Lower lobe of right lung (tissue), 2 donors: Measurements from ENCODE around the gene MAP3K13. TPM values are rescaled to one million over a fixed set of nuclear protein-coding genes. Genes with fewer than 3 reads are reported as not detected.

Experiments
- ATAC-seq, 2 donors: fragments of 200-7000 bp; cut with Tn5 transposase; one replicate each; pipeline ENCODE4 v1.9.1; 2020 to 2022; ENCODE audit warnings: mild to moderate bottlenecking in 2 of 2, moderate library complexity in 2 of 2
- DNase-seq: peaks from one replicate; pipeline ENCODE4 v3.0.0-alpha.2; 2020
- H3K27ac ChIP-seq: fragments of 200-600 bp; one replicate; pipeline ENCODE4 v1.8.0; 2022
- H3K27me3 ChIP-seq: fragments of 200-600 bp; one replicate; pipeline ENCODE4 v1.8.0; 2022; ENCODE audit warnings: low read depth
- H3K36me3 ChIP-seq: fragments of 200-600 bp; one replicate; pipeline ENCODE4 v1.8.0; 2022; ENCODE audit warnings: mild to moderate bottlenecking
- H3K4me1 ChIP-seq: fragments of 200-600 bp; one replicate; pipeline ENCODE4 v1.8.0; 2022
- H3K4me3 ChIP-seq: fragments of 200-600 bp; one replicate; pipeline ENCODE4 v1.8.0; 2022; ENCODE audit warnings: mild to moderate bottlenecking
- H3K9me3 ChIP-seq: fragments of 200-600 bp; one replicate; pipeline ENCODE4 v1.8.0; 2022
- CTCF ChIP-seq: fragments of 200-600 bp; IDR thresholded peaks from one replicate; pipeline ENCODE4 v1.8.0; 2022; ENCODE audit warnings: antibody characterized with exemption, mild to moderate bottlenecking
- intact Hi-C: fragments of 100-400 bp; cut with DNase I; formaldehyde crosslinking; loops from one replicate; pipeline ENCODE4 v1.11.0; 2022
- total RNA-seq: library from RNA; stranded (reverse); fragmentation: NEBNext Ultra II Directional; extraction: Animal tissue kit (Norgen Biotek cat#: 25700); gene quantifications from one replicate; pipeline ENCODE4 v1.2.1, GENCODE V29; 2021
- donor health status: DM: no; HTN: yes; CAD: no; lungs with severe emphysema.

MAP3K13 gene
- total RNA-seq, 1 donor from 2014 or later = 35.4 TPM

DNA sequence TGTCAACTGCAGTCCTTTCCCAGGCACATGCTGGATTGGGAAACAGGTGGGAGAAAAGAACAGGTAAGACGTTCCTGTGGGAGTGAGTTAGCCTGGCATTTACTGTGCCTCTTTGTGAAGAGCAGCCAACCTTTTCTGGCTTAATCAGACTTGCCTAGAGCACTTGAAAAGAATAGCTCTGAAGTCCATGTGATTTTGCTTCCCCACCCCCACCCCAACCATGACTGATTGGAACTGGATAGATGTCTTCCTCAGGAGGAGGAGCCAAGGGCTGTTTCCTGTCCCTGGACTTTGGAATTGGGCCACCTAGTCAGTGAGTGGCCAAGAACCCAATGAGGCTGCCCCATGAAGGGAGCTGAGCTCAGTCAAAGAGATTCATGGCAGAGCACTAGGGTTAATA lies 140.6 kb downstream of the MAP3K13 start:
- no peak for DNase-seq
- ATAC-seq = no peak
- intact Hi-C loops = no loop called here
- Histone ChIP-seq H3K9me3 (no peaks in the 10 kb centered on the region), H3K27me3 (no peaks in the 10 kb centered on the region), H3K4me3 (no peak overlapping the region), H3K27ac (no peak overlapping the region), H3K36me3 (peaks cover 9% of the 10 kb centered on the region), H3K4me1 (no peaks in the 10 kb centered on the region)
- TF ChIP-seq CTCF = no peak

GRCh38 chr3:185504636-185505035 lies 141.7 kb downstream of the MAP3K13 start:
- intact Hi-C loops = no loop called here
- TF ChIP-seq CTCF = no peak
- DNase-seq = no peak
- no peaks in the 10 kb centered on the region for H3K9me3 ChIP-seq
- H3K4me3 ChIP-seq = no peak overlapping the region
- H3K27me3 ChIP-seq = no peaks in the 10 kb centered on the region
- H3K36me3 ChIP-seq = peaks cover 13% of the 10 kb centered on the region
- no peaks in the 10 kb centered on the region for H3K4me1 ChIP-seq
- no peak overlapping the region for H3K27ac ChIP-seq
- ATAC-seq = peak; percentile 55 to 79

DNA sequence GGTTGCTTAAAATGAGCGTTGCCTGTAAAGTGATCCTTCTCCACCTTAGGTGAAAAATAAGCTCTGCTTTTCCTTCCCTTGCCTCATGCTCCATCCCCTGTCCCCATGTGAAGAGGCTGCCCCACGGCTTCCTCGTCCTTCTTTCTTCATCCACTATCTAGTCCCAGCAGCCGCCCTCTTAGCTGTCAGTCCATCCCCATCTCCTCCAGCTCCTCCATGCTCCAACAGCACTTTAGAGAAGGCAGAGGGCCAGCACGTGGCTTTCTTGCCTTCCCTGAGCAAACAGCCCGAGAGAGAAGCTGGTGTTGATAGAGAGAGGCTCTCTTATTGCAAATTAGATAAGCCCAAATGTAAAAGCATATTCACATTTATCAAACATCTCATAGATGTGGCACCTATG lies 144.9 kb downstream of the MAP3K13 start:
- no peak for DNase-seq
- Histone ChIP-seq H3K27me3 (no peaks in the 10 kb centered on the region), H3K27ac (no peak overlapping the region), H3K36me3 (peaks cover 22% of the 10 kb centered on the region), H3K4me1 (no peaks in the 10 kb centered on the region), H3K9me3 (no peaks in the 10 kb centered on the region), H3K4me3 (no peak overlapping the region)
- no peak for TF ChIP-seq CTCF
- intact Hi-C loops = no loop called here
- ATAC-seq = no peak

- no peak overlapping the region for H3K27ac ChIP-seq
- ATAC-seq = no peak
Measured at GRCh38 chr3:185508335-185508991, 145.5 kb downstream of the MAP3K13 start.

DNA sequence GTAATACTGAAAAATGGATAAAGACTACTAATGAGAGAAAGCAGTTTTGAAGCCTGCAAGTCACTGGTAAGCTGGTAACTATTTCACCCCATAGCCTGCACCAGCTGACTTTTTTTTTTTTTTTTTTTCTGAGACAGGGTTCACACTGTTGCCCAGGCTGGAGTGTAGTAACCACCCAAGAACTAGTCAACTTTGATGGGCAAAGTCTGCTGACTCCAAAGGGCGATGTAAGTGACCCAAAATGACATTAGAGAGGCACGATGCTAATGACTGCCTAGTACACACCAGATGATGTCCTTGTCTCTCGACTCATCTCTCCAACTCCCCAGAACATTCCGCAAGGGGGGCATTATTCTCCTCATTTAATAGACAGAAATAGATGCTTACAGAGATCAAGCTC lies 148.8 kb downstream of the MAP3K13 start:
- Histone ChIP-seq H3K27me3 (no peaks in the 10 kb centered on the region), H3K4me1 (no peaks in the 10 kb centered on the region), H3K4me3 (no peak overlapping the region), H3K27ac (no peak overlapping the region), H3K9me3 (no peaks in the 10 kb centered on the region), H3K36me3 (peaks cover 38% of the 10 kb centered on the region)
- intact Hi-C loops = no loop called here
- TF ChIP-seq CTCF = no peak
- DNase-seq = no peak
- ATAC-seq = no peak

More at GRCh38 chr3:185508335-185508991, 145.5 kb downstream of the MAP3K13 start:
- Histone ChIP-seq H3K9me3 (no peaks in the 10 kb centered on the region), H3K4me1 (no peaks in the 10 kb centered on the region), H3K27me3 (no peaks in the 10 kb centered on the region), H3K4me3 (no peak overlapping the region), H3K36me3 (peaks cover 22% of the 10 kb centered on the region)
- no peak for DNase-seq
- TF ChIP-seq CTCF = no peak
- intact Hi-C loops = no loop called here
